ENCODE data around the gene DMRTB1.
A peak's percentile ranks its signal among the peaks of the same experiment; 100 is the strongest.

DMRTB1 gene

DNA sequence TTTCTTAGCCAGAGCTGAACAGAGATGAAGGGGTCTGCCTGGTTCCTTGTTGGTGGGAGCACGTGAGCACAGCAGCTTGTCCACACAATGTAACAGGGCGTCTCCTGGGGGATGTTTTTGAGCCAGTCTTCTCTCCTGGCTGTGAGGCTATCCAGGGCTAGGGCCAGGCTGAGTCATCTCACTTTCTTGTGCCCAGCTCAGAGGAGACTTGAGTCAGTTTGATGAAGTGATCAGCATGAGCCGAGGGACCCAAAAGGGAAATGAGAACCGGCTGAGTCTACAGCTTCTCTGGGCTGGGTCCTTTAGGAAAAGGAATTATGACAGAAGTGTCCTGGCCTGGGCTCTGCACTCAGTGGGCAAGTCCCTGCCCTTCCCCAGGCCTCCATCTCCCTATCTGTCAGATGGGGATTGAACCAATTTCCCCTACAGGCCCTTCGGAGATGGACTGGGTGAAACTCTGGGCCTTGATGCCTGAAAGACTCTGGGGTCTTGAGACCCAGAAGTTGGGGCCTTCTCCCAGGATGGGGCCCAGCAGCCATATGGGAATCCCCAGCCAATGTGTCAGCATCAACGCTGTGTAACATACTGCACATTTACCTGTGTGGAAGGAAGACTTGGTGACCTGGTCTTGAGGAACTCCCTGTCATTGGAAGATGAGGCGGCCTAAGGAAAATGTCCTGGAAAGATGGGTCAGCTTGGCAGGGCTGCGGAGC is 36.6 kb downstream of the DMRTB1 start:
- no peak for DNase-seq

GRCh38 chr1:53498555-53499131 is 39.4 kb downstream of the DMRTB1 start:
- no peak for DNase-seq

DNA sequence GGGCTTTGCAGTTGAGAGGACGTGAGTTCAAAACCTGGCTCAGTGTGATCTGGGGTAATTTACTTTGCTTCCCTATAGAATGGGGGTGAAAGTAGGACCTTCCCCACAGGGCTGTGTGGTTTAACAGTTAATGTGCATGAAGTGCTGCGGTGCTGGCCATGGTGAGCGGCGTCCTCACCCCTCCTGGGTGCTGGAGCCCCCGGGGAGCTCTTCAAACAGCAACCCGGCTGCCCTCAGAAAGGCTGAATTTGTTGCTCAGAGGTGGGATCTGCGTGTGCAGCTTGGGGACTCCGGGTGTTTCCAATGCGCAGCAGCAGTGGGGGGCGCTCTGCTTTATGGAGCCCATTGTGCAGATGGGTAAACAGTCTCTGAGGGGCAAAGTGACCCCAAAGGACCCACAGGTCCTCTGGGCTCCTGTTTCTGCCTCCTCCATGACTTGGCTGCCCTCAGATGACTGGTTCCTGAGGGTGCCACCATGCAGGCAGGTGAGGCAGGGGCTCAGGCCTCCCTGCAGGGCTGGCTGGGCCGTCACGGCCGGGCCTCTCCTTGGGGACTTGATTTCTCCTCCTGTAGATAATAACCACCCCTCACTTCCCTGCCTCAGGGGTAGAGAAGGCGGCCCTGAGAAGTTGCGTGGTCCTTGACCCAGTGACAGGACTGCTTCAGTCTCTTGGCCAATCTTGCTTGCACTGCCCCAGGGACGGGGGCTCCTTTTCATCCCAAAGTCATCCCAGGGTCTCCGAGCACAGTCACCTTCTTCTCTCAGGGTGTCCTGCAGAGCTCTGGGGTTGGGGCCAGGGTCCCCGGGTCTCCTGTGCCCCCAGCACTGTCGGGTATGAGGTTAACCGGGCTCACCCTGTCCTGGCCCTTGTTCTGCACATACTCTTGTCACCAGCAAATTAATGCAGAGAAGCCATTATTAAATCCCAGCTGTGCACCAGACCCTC is 40.3 kb downstream of the DMRTB1 start:
- DNase-seq = no peak

DNA sequence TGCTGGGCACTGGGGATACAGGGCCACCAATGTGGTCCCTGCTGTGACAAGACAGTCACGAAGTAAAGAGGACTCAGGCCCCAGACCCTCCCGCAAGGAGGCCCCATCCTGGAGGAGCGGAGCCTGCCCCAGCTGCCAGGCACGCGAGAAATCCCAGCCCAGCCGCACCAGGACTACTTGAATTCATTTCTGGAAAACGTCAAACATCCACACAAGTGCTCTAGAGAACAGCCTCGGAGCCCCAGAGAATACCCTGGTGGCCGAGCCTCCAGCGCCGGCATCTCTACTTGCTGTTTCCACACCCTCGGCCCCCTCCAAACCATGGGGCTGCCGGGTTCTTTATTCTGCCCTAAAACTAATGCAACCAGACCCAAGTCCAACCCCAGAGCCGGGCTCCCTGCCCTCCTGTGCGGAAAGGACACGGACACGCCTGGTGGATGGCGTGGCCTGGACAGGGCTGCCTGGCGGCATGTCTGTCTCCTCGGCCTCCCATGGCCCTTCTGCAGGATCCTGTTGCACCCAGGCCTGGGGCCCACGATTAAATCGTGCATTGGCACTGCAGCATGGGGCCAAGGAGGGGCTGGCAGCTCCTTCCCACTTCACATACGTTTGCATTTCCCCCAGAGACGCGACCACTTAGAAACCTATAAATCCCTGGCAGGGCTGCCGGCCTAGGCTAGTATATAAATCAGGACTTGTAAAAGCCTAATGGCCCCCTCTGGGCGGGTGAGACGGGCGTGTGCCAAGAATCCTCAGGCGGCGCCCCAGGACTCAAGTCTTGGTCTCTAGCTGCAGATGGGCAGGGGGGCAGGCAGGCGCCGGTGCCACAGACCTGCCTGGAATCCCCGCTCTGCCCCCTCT is 41.2 kb downstream of the DMRTB1 start:
- no peak for DNase-seq

DNA sequence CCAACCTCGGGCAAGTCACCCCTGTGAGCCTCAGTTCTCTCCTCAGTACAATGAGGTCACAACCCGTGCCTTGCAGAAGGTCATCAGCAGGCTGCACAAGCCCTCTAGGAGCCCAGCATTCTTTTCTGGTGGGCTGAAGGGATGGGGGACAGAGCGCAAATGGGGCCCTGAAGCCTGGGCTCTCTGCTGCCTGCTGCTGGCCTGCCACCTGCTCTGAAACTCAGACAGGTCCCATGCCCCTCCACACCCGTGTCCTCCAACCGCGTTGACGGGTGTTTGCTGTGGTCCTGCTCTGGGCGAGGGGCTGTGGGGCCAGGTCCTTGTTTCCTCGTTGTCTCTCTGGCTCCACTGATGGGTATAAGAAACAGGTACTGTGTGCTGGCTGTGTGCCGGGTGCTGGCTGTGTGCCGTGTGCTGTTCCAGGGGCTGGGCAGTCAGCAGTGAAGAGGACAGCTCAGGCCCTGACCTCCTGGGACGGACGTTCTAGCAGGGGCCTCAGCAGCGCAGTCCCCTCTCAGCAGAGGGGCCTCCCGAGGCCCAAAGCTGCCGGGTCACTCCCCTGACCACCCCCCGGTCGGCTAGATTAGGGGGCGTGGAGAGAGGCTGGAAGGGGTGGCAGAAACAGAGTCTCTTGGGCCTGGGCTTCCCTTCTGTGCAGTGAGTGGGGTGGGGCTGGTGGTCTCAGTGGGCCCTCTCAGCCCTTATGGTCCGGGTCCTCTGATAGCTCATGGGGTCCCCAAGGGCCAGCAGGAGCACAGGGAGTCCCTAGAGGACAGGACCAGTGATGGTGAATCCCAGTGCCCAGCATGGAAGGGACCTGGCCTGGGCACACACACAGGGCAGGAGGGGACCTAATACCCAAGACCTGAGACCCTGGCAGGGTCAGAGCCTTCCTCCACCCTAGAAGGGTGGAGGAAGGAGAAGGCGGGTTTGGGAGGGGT is 42.1 kb downstream of the DMRTB1 start:
- DNase-seq = no peak

DNA sequence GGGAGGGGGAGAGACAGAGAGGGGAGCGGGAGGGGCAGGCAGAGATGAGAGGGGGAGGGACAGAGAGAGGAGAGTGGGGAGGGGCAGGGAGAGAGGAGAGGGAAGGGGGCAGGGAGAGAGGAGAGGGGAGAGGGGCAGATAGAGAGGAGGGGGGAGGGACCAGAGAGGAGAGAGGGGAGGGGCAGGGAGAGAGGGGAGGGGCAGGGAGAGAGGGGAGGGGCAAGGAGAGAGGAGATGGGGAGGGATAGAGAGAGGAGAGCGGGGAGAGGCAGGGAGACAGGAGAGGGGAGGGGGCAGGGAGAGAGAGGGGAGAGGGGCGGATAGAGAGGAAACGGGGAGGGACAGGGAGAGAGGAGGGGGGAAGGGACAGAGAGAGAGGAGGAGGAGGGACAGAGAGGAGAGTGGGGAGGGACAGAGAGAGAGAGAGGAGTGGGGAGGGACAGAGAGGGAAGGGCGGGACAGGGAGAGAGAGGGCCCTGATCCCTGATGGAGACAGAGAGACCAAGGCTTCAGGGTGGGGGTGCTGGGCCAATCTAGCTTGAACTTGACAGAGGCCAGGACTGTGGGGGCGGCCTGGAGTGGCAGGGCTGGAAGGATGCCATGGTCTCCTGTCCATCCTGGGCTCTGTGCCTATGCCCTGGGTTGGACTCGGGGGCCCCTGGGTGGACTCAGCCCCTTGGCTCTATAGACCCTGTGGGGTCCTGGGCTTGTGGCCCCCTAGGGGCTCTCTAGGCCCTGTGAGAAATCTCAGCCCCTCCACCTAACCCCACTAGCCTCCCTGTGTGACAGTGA is 43.6 kb downstream of the DMRTB1 start:
- peak; percentile 35 for DNase-seq

DNA sequence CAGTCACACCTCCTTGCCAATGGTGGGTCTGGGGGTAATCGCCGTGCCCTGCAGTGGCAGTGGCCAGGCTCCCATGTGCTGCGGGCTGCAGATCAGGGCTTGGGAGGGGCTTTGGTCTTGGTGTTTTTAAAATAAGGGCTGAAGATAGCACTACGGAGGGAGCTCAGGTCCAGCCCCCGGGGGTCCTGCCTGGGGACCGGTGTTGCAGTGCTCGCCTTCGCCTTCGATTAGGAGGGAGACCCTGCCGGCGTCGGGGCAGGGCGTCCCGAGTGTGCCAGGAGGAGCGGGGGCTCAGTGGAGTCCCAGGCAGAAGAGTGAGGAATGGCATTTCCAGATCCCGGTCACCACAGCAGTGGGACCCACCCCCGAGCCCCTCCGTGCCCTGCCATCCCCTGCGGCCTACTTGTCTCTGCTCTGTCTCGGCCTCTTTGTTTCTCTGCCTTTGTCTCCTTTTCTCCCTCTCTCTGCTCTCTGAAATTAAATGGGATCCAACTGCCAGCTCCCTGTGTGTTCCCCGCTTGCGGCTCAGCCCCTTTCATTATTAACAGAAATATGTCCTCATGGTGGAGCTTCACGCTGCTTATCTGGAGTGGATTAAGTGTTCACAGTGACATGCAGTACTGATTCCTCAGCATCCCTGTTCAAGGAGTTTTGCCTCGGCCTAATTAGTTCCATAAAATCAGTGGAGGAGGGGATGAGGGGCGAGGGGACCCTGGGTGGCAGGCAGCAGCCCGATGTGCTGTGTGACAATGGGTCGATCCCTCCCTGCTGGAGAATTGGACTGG is 44.4 kb downstream of the DMRTB1 start:
- no peak for DNase-seq

DNA sequence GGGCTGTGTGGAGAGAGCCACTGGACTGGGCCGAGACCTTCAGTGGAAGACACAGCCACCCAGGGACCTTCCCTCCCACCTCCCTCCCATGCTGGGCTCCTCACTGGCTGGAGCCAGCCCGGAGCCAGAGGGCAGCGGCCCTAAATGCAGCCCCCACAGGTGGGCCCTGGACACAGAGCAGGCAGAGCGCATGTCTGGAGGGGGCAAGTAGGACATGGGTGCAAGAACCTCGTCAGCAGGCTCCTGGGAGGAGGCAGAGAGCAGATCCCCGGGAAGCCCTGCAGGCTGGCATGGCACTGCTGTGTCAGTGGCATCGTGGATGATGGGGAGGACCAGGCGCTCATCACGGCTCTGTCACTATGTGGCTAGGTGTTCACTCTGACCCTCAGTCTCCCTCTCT is 45.7 kb downstream of the DMRTB1 start:
- DNase-seq = no peak

GRCh38 chr1:53505401-53505800 is 46.2 kb downstream of the DMRTB1 start:
- DNase-seq = peak; percentile 38

DNA sequence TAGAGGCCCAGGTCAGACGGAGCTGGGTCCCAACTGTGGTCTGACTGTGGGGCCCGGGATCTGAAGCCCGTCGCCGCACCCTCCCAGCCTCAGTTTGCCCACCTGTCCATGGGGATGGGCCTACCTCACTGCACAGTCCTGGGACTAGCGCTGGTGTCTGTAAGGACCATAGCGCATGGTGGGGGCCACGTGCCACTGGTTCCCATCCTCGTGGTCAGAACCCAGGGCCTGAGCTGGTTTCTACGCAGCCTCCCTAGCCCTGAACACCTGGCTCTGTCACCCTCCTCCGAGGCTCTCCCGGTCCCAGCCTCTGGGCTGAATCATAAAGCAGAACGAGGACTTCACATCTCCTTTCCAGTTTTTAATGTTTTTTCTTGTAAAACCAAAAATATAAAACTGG is 46.7 kb downstream of the DMRTB1 start:
- no peak for DNase-seq

DNA sequence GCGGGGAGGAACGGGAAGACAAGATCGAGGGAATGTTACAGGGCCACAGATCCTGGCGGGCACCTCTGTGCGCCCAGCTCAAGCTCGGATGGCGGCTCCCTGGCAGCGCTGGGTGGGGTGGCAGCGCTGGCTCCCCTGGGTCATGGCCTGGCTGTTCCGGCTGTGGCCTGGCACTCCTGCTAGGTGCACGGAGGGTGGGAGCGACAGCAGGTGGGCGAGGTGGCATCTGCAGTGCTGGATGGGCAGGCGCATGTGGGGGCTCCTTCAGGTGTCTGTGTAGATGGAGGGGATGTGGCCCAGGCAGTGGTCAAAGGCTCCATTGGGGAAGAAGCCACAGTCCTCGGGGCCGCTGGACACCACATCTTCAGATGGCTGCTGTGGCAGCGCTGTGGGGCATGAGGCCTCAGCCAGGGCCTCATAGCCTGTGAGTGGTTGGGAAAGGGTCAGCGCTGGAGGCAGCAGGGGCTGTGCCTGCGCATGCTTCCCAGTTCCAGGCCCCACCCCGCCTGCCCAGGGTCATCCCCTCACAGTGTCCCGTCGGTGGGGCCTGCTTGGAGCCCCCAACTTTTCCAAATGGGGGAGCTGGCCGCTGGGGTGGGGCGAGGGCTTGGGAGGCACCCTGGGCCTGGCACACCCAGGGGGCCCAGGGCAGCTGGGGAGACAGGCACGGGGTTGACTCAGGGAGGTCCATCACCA is 47.3 kb downstream of the DMRTB1 start:
- no peak for DNase-seq

DNA sequence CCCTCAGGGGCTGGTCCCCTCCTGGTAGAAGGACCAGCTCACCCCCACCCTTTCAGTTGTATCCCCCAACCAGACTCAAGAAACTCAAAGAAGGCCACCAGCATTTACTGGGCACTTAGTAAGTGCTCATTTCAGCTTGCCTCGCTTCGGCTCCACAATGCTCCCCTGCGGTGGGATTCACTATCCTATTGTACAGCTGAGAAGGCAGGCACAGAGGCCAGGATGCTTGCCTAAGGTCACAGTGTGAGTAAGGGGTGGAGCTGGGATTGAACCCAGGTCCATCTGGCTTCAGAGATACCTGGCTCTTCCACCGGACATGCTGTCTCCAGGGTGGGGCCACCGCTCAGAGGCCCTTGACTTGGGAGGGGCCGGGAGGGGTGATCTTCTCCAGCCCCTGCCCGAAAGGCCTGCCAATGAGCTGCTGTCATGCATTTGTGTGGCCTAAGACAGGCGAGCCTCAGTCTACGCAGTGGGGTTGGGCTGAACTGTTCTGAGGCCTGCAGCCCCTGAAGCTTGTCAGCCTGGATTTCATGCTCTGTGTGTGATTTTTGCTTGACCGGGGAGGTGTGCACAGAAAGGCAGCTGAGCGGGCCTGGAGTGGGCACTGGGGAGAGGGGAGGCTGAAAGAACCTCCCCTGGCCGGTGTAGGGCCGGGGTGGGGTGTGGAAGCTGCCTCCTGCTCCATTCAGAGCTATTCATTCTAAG is 48.1 kb downstream of the DMRTB1 start:
- no peak for DNase-seq

- DNase-seq = no peak
Observed at GRCh38 chr1:53508056-53508990, 49.1 kb downstream of the DMRTB1 start.

DNA sequence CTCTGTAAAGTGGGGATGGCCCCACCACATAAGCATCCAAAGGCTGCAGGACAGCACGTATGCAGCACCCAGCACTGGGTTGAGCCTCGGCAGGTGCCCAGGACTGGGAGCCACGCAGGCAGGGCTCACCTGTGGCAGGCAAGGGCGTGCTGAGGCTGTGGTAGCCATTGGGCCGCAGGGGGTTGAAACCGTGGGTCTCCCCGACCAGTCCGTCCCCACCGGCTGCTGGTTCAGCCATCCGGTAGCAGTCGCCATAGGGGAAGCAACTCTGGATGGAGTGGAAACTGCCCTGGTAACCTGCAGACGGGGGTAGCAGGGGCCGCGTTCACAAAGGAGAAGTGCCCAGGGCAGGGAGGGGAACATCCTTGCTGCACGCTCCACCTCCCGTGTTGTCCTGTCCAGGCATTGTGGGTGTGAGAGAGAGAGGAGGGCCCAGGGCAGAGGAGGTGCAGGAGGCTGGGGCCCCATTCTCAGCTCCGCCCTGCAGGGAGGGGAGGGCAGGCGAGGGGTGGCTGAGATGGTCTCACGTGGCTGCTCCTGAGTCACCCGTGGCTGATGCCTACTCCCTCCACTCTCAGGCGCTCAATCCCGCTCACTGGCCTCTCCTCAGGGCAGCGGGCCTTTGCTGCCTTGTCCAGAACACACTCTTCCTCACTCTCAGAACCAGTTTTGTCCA is 49.9 kb downstream of the DMRTB1 start:
- peak; percentile 73 for DNase-seq

GRCh38 chr1:53509775-53510174 is 50.6 kb downstream of the DMRTB1 start:
- no peak for DNase-seq

DNA sequence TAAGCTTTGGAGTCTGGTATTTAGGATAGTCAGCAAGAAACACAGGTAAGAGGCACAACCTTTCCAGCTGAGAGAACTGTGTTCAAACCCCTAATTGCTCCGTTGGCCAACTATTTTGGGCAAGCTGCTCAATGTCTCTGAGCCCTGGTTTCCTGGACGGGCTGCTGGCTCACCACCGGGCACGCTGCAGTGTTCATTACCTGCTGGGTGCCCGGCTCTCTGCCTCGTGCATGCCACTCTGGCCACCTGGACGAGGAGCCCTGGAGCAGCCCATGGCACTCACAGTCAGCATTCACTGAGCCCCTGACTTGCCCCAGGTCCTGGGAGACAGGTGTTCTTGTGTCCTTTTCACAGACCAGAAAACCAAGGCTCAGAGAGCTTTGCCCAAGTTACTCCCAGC is 51.0 kb downstream of the DMRTB1 start:
- no peak for DNase-seq

Measured in DMS53 (cell line).